HuH-7.5 (cell line): ENCODE measurements around the gene CBL.
A peak's percentile ranks its signal among the peaks of the same experiment; 100 is the strongest.

Experiments used
- DNase-seq: peaks from one replicate; pipeline ENCODE4 v3.0.0; 2011; ENCODE audit warnings: low spot score

The CBL gene

GRCh38 chr11:119334174-119334930 is 128.2 kb downstream of the CBL start, which contains the start of gene RNF26:
RNF26 (plus strand) TSS chr11:119334527; CDS start chr11:119335123, 596 bp downstream.
- DNase-seq = peak; percentile 97

GRCh38 chr11:119335091-119335654 is 129.0 kb downstream of the CBL start:
- no peak for DNase-seq

GRCh38 chr11:119335655-119336543 is 129.8 kb downstream of the CBL start:
- DNase-seq = no peak

GRCh38 chr11:119336744-119337469 is 130.8 kb downstream of the CBL start:
- no peak for DNase-seq

- DNase-seq = no peak
Observed at GRCh38 chr11:119337581-119338317, 131.6 kb downstream of the CBL start.

- DNase-seq = peak; percentile 92
Observed at GRCh38 chr11:119338318-119338890, 132.3 kb downstream of the CBL start.

GRCh38 chr11:119338965-119339588 is 132.9 kb downstream of the CBL start:
- DNase-seq = no peak

GRCh38 chr11:119339589-119340334 is 133.6 kb downstream of the CBL start:
- DNase-seq = peak; percentile 79

GRCh38 chr11:119340335-119341221 is 134.4 kb downstream of the CBL start, which contains the start of gene C1QTNF5:
C1QTNF5 (minus strand) TSS chr11:119340883; CDS start chr11:119340397, 486 bp downstream.
- DNase-seq = no peak

- DNase-seq = no peak
Observed at GRCh38 chr11:119341222-119342022, 135.3 kb downstream of the CBL start.

- DNase-seq = no peak
Observed at GRCh38 chr11:119342023-119342300, 135.8 kb downstream of the CBL start.

- DNase-seq = no peak
Observed at GRCh38 chr11:119342362-119343130, 136.4 kb downstream of the CBL start.

GRCh38 chr11:119343726-119344125 is 137.6 kb downstream of the CBL start:
- DNase-seq = no peak

GRCh38 chr11:119344291-119345010 is 138.3 kb downstream of the CBL start:
- DNase-seq = no peak

GRCh38 chr11:119345685-119346084 is 139.5 kb downstream of the CBL start:
- no peak for DNase-seq

GRCh38 chr11:119346605-119347004 is 140.5 kb downstream of the CBL start, which contains the start of gene MFRP:
MFRP (minus strand) TSS chr11:119346705; CDS start chr11:119346513, 192 bp downstream.
- no peak for DNase-seq
